ENCODE results near the gene ARHGAP24.

The ARHGAP24 gene

DNA sequence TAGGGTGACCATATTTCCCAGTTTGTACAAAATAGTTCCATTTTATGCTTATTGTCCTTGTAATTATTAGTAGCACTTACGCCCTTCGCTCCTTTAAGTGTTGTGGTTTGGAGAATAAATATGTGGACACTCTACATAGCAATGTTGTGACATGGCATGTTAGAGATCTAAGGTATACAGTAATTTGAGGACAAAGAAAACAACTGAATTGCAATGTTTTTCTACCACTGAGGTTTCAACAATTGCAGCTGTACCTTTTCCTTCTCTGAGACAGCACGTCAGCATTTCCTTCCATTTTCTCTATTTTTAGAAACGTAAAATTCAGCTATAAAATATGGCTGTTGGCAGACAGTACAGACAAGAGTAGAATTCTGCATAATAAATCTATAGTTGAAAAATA is 561.8 kb downstream of the ARHGAP24 start:
- DNase-seq = no peak

DNA sequence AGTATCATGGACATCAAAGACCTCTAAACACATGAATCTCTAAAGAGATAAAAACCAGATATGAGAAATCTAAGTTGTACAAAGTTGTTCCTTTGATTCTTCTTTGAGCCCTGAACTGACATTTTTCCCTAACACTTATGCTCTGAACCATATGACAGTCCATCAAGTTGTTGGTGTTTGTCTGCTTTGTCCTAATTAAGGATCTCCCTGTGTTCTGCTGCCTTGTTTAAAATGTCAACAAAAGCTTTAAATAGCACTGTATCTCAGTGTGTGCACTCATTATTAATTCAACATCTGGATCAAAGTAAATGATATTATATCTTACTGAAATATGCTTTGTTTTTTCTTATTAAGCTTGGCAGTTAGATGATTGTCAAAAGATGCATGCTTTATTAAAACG is 563.1 kb downstream of the ARHGAP24 start:
- no peak for DNase-seq

- DNase-seq = no peak
Observed at GRCh38 chr4:86043755-86044592, 569.0 kb downstream of the ARHGAP24 start.

DNA sequence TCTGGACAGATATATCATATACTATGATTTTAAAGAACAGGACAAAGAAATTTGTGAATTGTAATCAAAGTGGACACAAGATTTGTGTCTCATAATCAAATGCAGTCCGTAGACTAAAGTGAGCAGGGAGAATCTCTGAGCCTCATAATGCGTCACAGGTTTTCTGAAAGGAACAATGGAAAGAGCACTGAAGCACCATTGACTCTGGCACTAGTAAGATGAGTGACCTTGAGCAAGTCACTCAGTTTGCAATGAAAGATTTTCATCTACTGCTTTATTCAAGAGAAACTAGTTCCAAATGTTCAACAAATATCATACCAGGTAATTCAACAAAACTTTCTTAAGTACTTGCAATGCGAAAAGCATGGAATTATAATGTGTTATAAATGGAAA is 569.6 kb downstream of the ARHGAP24 start:
- DNase-seq = no peak

- DNase-seq = no peak
Observed at GRCh38 chr4:86048426-86048825, 573.5 kb downstream of the ARHGAP24 start.

DNA sequence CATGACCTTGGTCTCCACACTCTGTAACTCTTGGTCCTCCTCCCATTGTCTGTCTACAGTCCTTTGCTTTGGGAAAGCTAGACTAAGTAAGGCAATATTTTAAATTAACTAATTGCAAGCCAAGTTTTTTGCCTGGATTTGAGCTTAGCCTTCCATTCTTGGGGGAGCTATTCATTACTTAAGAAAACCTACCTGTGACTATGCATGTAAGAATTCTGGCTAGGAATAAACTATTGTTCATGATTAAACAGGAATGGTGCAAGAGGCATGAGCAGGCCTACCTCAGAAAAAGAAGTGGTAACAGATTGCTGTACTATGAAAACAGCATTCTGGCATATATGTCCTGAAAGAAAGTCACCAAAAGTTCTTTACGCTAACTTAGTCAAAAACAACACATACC is 575.5 kb downstream of the ARHGAP24 start:
- DNase-seq = no peak

Measured in islet precursor cell (in vitro differentiated cells).